Pulmonary artery endothelial cell (primary cell): ENCODE measurements around the gene CCDC122. TPM values are rescaled to one million over a fixed set of nuclear protein-coding genes. Genes with fewer than 3 reads are reported as not detected.

Experiments
- DNase-seq: peaks from one replicate; pipeline ENCODE4 v3.0.0-alpha.2; 2011; ENCODE audit warnings: low read depth, low spot score
- total RNA-seq: library from RNA; depleted of rRNA; stranded (reverse); fragments of >200 nt; gene quantifications from 2 replicates; pipeline ENCODE4 v1.2.3, GENCODE V29; 2014

CCDC122 gene
- 1.8 and 4.2 TPM in 2 replicates for total RNA-seq

DNA sequence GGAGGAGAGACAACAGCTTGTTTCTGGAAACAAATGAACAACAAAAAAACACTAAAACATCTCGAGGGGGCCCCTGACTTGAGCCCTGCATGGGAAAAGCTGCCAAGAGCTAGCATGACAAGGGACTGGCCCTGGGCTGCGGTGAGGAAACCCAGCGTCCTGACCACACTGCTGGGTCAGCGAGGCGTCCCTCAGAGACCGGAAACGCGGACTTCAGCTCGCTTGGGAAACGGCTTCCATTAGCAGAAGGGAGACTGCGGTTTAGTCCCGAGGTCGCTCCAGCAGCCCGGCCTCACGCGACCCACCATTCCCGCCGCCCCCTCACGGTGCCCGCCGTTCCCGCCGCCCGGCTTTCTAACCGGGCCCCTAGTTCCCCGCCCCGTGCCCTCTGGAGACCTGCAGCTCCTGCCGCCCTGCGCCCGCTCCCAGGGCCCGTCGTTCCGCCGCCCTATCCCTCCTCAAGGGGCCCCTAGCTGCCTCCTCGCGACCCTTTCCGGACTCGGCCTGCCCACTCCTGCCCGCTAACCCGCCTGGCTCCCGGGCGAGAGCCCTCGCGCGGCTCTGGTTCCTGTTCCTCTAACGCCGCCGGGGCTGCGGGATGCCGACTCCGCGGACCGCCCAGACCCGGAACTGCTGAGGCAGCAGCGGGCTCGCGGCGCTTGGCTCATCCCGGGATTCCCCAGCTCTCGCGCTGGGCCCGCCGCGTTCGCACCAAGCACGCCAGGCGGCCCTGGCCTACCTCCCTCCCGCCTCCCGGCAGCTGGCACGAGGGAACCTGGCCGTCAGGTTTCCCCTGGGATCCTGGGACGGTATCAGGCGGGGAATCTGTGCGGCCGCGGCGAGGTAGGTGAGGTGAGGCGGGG is at the start of gene CCDC122:
CCDC122 (minus strand) TSS at position 849 of the 863 bp plus-strand sequence. CDS start 10,364 bp downstream, outside the sequence.
- DNase-seq = peak; percentile 48

DNA sequence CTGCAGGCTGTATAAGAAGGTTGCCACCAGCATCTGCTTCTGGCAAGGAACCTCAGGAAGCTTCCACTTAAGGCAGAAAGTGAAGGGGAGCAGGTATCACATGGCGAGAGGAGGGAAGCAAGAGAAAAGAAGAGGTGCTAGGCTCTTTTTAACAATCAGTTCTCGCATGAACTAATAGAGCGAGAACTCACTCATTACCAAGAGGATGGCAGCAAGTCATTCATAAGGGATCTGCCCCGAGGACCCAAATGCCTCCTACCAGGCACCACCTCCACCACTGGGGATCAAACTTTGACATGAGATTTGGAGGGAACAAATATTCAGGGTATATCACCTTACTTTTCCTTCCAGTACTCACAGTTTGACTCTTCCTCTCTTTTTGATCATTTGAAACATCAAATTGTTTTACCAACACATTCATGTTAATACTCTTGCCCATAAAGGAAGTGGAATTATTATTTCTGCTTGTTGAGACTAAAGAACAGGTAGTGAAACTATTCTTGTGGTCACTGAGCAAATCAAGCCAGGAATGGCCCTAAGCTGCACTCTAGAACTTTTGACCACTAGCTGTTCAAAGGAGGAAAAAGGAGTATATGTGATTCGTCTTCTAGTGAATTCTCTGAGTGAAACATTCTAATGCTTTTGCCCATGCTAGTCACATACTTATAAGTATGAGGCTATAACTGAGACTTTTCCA is 45.2 kb upstream of the CCDC122 start:
- DNase-seq = no peak

DNA sequence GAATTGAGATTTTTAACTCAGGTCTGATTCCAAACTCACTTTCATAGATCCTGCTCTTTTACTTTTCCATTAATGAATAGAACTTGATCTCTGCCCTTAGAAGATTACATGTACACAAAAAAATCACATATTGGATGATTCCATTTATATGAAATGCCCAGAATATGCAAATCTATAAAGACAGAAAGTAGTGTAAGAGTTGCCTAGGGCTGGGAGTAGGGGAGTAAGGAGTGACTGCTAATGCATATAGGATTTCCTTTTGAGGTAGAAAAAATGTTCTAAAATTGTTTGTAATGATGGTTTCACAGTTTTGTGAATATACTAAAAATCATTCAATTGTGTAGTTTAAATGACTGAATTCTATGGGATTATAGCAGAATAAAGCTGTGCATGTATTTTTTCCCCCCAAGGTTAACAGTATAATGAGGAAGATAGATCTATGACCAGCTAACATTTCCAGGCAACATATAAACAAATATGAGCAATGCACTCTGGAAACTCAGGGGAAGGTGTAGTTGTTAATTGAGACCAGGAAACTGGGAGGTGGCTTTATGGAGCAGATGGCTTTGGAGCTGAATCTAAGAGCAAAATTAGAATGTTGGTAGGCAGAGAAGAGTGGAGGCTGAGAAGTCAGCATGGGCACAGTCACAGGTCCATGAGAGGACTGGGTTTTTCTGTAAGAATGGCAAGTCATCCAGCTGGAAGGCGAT is 41.6 kb upstream of the CCDC122 start:
- no peak for DNase-seq

DNA sequence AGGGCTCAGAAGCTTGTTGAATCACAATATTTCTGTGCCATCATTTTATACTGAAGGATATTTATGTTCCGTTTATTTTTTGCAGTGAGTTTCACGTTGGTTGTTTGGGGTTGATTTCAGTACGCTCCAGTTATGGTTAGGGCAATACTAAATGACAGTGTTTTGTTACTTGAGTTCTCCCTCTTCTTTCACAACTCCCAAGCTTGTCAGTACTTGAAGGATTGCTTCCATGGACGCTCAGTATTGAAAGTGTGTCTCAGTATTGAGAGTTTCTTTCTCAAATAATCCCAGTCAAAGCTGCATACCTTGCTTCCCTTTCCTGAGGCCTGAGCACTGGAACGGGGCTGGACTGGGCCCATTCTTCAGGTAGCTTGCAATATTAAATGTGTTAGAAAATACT is 39.1 kb upstream of the CCDC122 start:
- no peak for DNase-seq

DNA sequence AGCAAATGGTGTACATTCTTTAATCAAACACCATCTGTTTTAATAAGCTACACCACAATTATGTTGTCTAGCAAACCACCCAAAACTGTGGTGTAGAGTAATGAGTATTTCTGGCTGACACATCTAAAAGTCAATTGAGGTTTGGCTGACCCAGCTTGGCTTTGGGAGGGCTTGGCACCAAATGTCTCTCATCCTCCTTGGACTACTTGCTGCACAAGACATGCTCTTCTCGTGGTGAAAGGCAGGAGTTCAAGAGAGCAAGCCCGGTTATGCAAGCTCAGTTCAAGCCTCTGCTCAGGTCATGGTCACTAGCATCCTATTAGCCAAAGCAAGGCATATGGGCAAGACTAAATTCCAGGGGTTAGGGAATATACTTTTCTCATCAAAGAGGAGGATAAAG is 37.3 kb upstream of the CCDC122 start:
- no peak for DNase-seq

DNA sequence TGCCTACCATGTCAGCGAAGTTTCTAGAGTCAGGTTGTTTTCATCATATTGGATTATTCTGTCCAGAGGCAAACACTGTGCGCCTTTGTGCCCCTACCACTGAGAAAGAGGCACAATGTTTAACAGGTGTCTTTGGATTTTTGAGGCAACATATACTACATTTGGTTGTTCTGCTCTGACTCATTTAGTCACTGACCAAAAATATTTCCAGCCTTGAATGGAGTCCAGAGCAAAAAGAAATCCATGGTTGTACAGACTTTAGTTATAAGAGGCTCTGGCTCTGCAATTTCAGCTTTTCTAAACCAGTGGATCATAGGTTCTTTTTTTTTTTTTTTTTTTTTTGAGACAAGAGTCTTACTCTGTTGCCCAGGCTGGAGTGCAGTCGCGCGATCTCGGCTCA is 35.9 kb upstream of the CCDC122 start:
- DNase-seq = no peak

DNA sequence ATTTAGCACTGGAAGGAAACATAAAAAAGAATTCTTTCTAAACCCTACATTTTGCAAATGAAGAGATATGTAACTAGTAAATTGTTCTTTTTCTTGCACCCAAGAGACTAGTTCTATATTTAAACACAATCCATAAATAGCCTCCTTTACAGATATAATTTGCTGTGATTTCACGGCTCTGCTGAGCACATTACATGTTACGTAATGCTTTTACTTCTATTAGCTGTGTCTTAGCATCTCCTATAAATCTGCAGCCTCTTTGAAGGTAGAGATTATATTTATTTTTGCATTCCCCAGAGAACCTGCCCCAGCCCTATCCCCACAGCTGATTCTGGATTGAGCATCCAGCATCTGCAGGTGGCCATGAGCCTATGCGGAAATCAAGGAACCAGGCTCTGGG is 32.3 kb upstream of the CCDC122 start:
- DNase-seq = no peak

DNA sequence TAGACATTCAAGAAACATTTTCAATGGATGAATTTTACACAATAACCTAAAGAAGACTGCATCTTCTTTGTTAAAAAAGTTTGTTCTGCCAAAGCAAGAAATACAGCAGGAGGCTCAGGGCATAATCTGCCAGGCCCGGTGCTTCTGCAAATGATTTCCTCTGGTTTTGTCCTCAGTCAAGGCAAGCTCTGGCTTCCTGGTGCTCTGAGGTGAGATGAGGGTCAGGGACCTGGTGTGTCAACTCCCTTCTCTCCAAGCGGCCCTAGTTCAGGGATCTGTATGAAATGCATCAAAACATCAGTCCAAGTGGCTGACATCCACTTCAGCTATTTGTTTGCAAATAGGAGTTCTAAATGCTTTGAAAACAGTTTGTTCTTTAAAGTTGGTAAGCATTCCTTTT is 31.7 kb upstream of the CCDC122 start:
- DNase-seq = no peak

DNA sequence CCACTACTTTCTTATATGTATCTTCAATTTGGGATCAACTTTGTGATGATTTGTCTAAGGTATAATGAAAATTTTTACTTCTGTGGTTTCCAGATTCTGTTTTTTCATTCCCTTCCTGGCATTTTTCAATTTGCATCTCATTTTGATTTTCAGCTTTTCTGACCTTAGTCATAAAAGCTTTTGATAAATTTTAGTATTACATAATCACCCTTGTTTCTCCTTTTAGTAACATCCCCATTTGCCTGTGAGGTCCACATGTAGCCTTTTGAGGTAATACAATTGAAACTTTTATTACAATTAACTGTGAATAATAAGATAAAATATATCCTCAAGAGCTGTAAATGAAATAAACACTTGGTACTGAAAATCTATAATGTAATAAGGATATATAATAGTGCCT is 31.3 kb upstream of the CCDC122 start:
- no peak for DNase-seq

DNA sequence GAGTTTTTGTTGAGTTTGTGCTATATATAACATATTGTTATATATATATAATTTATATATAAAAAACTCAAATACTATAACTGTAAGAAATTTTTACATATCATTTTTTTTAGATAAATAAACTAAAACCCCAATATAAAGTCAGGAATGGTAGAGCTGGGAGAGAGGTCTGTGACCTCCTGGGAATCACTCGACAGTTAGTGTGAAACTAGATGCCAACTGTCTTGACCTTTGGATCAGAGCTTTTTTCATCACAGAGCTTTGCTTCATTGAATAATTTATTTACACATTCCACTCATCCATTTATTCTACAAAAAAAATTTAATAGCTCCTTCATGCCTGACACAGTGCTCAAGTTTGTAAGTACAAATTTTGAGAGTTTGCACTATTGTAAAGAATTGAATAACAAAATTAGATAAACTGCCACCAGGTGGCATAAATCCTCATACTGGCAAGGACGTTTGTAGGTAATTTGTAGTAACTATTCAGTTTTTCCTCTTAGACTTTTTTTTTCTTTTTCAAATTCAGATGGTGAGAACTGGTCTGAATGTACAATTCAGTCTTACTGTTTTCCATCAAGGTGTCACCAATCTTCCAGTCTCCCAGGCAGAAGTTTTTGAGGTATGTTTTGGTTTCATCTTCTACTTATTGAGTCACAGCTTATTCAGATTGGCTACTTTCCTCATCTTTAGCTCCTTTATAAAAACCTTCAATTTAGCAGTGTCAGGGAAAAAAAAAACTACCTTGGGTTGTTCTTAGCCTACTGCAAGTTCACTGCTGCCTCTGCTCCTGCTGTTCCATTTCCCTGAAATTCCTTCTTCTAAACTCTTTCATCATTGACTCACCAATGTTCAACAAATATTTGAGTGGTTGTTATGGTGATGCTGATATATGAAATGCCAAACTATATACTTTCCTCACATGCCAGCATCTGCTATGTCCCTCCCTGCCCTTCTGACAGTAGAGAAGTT is 28.9 kb upstream of the CCDC122 start:
- DNase-seq = peak; percentile 1

DNA sequence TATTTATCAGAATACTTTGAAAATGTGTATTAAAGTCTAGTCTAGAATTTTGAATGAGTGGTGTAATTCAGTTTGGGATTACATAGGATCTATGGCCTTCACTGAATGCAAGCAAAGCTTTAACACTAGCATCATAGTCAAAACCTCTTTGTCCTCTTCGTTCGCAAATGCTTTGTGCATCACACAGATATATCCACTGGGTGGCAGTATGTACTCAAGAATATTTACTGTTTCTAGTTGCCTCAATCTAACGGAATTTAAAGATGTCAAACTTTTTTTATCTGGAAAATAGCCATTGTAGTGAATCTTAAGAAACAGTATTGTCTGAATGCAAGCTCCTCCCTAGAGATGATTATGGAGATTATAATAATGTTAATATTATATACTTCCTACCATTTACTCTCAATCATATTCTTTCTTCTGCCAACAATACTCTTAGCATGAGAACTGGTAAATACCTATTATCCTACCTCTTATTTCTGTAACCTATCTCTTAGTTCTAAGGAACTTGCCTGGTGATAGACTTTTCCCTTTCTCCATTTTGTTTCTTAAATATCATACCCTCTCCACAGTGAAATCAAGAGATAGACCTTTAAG is 26.0 kb upstream of the CCDC122 start:
- peak; percentile 1 for DNase-seq

DNA sequence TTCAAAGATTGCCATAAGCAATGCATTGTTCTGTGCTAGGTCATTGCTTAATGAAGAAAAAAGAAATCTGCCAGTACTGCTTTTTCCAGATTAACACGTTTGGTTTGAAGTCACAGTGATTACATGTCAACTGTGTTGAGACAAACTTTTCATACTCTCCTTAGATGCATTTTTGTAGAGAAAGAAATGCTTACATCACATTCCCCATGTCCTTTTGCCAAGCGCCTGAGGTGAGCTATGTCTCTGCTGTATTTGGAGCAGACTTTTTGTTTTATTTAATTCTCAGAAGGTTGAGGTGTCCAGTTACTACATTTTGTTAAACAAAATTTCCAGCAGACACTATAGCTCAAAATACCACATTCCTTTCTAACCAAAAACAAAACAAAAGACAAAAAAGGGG is 16.4 kb upstream of the CCDC122 start:
- no peak for DNase-seq

DNA sequence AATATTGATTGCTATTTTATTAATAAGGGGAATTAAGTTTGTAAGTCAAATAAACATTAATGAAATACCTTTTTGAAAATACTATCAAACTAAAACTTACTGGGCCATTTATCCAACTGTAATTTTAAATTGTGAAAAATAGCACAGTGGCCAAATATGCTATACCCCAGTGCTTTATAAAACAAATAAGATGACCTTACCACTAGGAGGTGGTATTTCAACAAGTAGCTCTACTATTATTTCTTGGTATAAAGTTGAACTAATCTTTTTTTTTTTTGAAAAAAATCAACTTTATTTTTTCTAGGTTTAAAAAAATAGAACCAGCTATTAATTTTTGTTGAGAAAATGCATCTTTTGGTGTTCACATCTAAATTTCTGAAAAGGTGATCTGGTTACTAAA is 14.9 kb upstream of the CCDC122 start:
- no peak for DNase-seq

DNA sequence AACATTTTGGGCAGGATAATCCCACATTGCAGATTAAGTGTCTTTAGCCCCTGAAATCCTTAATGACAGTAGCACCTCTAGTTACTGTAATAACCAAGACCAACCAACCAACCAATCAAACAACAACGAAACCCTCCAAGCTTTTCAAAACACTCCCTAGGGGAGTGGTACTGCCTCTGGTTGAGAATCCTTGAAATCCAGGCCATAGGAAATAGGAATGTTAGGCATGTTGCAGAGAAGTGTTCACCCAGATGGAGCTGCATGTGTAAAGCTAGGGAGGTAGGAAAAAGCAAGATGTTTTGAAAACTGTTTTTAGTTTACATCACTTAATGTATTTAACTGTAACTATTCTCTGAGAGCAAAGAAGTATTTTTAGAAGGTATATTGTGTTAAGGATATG is 4.7 kb upstream of the CCDC122 start:
- no peak for DNase-seq

DNA sequence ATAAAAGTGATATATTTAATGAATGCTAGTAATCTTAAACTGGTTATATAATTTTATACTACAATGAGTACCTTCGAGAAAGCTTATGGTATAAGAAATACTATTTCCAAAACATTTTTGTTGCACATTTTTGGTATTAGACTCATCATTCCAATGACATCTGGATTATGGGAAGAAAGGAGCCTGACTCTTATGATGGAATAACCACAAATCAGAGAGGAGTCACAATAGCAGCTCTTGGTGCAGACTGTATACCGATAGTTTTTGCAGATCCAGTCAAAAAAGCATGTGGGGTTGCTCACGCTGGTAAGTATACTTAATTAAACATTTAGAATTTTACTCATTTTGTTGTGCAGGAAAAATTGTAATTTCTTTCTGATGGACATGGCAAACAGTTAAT is 4.1 kb upstream of the CCDC122 start:
- DNase-seq = no peak

DNA sequence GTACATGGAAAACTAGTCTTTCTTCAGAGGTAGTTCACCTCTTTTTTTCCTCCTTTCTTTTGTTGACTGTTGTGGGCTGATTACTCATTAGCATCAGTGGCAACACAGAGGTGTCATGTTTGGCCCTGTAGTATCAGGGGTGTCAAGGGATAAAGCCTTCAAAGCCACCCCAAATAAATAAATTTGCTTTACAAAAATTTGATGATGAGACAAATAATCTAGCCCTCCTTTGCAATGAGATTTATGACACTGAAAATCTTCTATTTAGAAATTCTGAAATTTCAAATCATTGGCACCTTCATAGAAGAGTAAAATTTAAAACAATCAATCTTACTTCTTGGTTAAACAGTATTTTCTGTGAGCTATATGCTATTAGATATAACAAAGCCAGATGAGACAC is 2.0 kb upstream of the CCDC122 start:
- DNase-seq = no peak

DNA sequence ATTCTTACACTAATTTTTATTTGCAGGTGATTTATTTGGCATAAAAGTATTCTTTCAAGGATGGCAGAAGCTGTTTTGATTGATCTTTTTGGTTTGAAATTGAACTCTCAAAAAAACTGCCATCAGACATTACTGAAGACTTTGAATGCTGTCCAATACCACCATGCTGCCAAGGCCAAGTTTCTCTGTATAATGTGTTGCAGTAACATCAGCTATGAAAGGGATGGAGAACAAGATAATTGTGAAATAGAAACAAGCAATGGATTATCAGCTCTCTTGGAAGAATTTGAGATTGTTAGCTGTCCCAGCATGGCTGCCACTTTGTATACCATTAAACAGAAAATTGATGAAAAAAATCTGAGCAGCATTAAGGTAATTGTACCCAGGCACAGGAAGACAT is 1.4 kb upstream of the CCDC122 start:
- no peak for DNase-seq

DNA sequence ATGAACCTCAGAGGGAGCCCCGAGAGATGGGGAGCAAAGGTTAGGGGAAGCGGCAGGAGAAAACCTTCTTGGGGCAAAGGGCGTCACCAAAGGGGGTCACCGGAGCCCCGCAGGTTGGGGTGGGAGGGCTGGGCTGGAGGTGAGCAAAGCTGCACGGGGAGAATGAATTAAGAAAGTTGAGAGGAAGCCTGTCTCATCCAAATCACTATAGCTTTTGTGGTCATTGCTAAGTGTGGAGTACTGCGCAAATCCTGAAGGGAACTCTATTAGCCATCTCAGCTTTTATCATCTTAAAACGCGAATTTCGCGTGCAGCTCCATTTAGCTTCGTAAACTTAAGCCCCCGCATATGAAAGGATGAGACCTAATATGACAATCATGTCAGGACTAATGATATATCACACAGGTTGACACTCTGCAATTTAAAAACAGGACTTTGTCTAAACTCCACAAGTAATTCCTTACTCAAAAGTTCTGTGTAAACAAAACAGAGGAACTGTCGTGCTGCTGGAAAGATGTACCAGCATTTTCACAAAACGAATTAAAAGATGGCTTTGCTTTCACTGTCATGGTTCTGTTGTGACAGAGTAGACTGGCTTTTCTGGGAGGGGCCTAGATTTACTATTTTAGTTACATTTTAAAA is 795 bp upstream of the CCDC122 start:
- DNase-seq = no peak

DNA sequence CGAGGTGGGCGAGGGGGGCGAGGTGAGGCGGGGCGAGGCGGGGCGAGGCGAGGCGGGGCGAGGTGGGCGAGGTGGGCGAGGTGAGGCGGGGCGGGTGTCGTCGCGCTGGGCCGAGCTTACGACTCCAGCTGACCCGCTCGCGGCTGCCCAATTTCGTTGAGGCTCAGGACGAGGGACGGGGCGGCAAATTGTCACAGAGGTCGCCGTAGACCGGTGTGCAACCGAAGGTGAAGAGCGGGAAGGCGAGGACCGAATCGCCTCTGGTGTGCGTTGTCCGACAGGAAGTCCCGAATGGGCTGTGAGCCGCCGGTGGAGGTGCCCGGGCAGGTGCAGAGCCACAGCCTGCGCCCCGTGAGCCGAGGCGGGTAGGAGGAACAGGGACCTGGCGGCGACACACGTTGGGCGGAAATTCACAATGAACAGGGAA is 228 bp upstream of the CCDC122 start, which contains the start of gene LACC1:
LACC1 (plus strand) TSS at position 150 of the 427 bp plus-strand sequence. CDS start 1,082 bp downstream, outside the sequence.
- DNase-seq = no peak

DNA sequence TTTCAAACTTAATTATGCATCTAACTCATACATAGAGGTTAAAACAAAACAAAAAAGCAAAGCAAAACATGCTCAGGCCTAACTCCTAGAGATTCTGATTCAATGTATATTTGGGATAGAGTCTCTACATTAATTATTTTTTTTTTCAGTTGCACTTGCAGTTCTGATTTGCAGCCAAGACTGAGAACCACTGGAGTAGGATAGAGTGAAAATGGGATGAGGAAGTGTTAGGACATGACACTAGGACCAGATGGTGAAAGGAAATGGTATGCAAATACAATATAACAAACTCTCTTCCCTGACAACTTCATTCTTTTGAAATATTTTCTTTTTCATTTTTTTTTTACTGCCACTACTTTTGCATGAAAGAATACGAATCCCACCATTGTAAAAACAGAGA is 1.8 kb downstream of the CCDC122 start:
- no peak for DNase-seq
